Skin of body (tissue), 2 donors: ENCODE measurements around the gene SRSF3. TPM values are rescaled to one million over a fixed set of nuclear protein-coding genes. Genes with fewer than 3 reads are reported as not detected.
"Not testable (repeated sequence)": the region's sequence is repeated elsewhere in the genome, so short reads cannot be mapped to it uniquely, and the experiment has no call there.

Experiments
- DNase-seq: peaks from one replicate; lab custom pipeline; 2025; lab: John Stamatoyannopoulos, UW
- total RNA-seq: library from RNA; depleted of rRNA; stranded (reverse); fragments of >200 nt; gene quantifications from one replicate; pipeline ENCODE4 v1.2.3, GENCODE V29; 2014

SRSF3 gene
- total RNA-seq, 1 donor from 2014 or later, result 147 TPM

DNA sequence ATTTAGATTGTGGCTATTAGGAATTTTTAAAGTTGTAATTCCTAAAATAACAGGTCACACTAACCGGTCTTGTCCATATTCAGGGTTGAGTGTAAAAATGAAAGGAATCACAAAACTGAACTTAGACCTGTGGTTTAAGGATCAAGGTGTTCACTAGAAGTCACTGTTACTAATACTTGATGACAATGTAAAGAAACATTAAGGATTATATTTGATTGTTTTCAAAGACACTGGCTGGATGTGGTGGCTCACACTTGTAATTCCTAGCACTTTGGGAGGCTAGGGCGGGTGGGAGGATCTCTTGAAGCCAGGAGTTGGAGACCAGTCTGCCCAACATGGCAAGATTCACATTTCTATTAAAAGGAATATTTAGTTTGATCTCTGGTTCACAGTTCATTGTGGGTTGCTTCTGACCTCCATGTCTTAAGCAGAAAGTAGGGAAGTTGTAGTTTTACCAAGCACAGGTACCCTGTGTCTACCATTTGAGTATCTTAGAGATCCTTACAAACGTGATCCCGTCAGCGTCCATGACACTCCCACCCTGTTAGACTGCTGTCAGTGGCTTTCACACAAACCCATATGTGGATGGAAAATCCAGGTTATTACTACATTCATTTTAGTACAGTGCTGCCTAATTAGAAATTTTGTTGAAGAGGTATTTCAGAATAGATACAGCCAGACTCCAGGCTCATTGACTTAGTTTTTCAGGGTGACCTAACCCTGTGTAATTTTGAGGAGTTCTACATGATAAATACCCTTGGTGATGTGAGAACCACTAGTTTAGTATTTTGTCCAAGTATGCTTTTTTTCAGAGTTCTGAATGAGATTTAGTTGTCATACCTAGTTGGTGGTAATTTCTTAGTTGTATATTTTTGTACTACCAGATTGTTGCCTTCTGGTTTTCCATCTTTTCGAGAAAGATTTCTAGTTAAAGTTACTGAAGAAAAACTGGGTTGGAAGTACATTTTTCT, 10.2 kb downstream of the SRSF3 start:
- DNase-seq, result no peak

- no peak for DNase-seq
Measured at GRCh38 chr6:36605143-36605542, 11.0 kb downstream of the SRSF3 start.

DNA sequence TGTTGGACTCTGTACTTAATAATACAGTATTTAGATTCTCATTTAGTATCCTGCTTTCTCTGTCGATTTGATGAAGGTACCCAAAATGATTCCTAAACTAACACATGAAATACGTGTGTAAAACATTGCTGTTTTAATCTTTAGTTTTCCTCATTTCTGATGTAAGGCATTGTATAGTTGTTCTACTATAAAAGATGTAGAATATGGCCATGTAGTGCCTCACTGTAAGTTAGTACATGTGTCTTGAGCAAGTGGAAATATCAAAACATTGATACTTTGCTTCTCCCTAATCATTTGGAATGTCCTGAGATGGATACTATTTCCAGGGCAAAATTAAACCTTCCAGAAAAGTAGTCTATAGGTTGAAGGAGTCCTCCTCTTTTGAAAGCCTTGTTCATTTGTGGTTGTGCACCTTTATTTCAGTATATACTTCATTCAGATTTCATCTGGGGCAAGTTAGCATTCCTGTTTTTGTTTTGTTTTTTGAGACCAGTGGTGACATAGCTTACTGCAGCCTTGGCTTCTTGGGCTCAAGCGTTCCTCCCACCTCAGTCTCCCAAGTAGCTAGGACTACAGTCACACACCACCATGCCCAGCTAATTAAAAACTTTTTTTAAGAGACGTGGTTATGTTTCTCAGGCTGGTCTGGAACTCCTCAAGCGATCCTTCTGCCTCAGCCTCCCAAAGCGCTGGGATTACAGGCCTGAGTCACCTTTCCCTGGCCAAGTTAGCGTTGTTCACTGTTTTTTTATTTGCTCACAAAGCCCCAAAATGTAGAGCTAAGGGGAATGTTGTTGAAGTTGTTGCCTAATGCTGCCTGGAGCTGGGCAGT, 11.6 kb downstream of the SRSF3 start:
- no peak for DNase-seq

DNA sequence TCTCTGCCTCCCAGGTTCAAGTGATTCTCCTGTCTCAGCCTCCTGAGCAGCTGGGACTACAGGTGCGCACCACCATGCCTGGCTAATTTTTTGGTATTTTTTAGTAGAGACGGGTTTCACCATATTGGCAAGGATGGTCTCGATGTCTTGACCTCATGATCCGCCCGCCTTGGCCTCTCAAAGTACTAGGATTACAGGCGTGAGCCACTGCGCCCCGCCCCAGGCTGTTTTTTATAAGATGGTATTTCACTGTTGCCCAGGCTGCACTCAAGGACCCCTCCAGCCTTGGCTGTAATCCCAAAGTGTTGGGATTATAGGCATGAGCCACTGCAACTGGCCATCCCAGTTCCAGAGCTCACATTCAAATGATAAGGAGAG, 13.1 kb downstream of the SRSF3 start:
- not testable (repeated sequence) for DNase-seq

- no peak for DNase-seq
Measured at GRCh38 chr6:36607683-36608386, 13.7 kb downstream of the SRSF3 start.

GRCh38 chr6:36608788-36609563, 14.8 kb downstream of the SRSF3 start:
- DNase-seq, result no peak

- DNase-seq, result no peak
Measured at GRCh38 chr6:36609582-36609981, 15.4 kb downstream of the SRSF3 start.

- no peak for DNase-seq
Measured at GRCh38 chr6:36610041-36610955, 16.1 kb downstream of the SRSF3 start.

GRCh38 chr6:36610956-36611336, 16.8 kb downstream of the SRSF3 start:
- DNase-seq, result no peak

- DNase-seq, result not testable (repeated sequence)
Measured at GRCh38 chr6:36611679-36612078, 17.5 kb downstream of the SRSF3 start.

DNA sequence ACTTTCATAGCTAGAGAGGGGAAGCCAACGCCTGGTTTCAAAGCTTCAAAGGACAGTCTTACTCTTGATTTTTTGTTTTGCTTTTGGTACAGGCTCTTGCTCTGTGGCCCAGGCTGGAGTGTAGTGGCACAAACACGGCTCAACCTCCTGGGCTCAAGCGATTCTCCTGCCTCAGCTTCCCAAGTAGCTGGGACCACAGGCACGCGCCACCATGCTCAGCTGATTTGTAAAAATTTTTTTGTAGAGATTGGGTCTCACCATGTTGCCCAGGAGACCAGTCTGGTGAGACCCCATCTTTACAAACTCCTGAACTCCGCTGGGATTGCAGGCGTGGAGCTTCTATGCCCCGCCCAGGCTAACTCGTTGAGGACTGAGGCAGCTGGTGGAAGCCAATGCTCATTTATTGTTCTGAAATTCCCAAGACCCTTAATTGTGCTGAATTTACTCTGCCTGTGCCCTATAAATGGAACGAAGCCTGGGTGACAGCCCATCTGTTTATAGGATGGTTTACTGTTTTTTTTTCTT, 18.0 kb downstream of the SRSF3 start:
- DNase-seq, result no peak

DNA sequence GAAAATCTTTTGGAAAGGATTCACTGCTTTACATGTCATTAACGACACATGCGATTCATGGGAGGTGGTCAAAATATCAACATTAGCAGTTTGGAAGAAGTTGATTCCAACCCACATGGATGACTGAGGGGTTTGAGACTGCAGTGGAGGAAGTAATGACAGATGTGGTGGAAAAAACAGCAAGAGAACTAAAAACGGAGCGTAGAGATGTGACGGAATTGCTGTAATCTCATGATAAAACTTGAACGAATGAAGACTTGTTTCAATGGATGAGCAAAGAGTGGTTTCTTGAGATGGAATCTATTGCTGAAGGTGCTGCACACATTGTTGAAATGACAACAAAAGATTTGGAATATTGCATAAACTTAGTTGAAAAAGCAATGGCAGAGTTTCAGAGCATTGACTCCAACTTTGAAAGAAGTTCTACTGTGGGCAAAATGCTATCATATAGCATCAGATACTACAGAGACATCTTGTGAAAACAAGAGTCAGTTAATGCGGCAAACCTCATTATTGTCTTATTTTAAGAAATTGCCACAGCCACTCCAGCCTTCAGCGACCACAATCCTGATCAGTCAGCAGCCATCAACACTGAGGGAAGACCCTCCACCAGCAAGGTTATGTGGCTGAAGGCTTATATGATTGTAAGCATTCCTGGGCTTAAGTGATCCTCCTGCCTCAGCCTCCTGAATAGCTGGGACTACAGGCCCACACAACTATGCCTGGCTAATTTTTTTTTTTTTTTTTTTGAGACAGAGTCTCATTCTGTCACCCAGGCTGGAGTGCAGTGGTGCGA, 19.2 kb downstream of the SRSF3 start:
- no peak for DNase-seq

DNA sequence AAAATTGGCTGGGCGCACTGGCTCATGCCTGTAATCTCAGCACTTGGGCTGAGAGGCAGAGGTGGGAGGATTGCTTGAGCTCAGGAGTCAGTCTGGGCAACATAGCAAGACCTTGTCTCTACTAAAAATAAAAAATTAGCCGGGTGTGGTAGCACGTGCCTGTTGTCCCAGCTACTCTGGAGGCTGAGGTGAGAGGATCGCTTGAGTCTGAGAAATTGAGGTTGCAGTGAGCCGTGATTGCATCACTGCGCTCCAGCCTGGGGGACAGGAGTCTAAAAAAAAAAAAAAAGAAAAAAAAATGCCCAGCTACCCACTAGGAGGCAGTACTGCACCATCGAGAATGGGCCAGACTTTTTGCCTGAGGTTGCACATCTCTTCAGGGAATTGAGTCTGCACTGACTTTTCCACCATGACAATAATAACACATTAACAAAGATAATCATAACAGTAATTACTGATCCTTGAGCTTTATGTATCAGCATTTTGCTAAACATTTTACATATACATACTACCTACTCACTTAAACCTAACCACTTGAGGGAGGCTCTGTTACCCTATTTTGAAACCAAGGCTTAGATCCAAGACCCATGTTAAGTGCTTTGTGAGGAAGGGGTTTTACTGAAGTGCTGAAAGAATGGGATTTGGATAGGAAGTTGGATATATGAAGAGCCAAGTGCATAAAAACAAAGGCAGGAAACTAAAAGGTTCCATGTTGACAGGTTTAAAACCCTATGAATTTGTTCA, 21.0 kb downstream of the SRSF3 start:
- no peak for DNase-seq

DNA sequence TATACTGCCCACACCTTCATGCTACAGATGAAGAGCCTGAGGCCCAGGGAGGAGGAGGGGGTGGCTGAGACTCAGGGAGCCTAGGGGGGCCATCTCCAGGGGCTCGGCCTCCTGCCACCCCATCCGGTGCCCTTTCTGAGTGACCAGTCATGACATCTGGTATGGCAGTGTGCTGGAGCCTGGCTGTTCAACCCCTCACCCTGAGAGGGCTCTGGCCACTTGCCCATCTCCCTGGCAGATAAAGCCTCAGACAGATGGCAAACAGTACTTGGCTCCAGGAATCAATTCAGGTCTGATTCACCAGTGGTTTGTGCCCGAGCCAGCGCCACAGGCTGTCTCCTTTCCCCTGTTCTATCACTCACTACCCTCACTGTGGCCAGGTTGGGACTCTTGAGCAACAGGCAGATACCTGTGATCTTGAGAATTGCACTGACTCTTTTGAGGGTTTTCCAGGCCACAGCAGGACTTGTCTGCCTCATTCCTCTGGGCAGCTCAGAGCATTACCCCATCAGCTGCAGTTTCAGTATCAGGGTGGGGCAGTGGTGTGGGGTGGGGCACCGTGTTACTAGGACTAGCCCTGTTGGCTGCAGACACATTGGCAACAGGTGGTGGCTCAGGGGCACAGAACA, 22.8 kb downstream of the SRSF3 start:
- no peak for DNase-seq

DNA sequence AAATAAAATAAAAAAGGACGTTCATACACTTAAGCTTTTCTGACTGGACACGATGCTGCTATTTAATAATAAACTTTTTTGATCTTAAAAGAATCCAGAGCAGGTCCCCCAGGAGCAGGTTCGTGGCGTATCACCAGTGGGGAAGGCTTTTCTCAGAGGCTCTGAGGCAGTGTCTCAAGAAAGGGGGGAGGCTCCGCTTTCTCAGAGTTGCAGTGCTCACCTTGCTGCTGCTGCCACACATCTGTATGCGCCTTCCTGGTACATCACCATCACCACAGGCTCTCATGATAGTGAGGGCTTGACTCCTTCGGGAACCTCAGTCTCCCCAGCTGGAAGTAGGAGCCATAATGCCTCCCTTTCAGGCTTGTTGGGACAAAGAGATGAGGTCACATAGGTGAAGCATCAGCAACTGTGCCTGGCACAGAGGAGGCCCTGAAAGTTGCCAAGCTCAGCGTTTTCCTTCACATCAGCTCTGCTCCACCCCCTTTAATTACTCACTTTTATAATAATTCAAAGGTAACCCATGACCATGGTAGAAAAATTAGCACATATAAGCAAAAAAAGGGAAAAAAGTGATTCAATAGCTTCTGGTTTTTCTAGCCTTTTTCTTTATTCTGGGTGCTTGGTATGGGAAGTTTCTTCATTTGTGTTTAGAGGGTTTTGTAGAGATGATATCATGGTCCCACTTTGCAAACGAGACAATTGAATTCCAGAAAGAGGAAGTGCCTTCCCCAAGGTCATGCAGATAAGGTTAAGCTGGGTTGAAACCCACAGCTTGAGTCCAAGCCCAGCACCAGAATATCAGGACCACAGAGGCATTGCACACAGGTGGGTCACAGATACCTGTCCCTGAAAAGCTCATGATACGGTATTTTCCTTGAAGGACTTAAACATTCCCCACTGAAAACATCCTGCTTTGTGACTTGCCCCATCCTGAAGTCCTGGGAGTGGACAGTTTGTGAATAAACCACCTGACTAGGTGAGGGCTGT, 24.5 kb downstream of the SRSF3 start:
- no peak for DNase-seq

DNA sequence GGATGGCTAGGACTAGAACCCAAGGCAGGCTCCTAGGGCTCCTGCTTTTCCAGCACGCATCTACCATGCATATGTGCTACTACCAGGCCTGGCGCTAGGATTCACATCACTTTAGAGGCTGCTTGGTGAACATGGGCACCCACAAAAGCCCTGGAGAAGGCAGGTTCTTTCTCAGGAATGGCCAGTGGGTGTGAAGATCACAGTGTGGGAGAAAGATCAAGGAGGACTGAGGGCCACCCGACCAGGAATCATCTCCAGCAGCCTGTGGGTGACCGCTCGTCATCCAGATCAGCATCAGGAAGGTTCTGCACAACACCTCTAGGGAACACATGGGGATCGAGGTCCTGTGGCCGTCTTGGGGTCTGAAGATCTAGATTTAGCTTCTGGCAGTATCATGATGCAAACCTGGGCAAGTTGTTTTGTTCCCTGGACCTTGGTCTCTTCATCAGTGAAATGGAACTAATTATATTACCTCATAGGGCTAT, 27.3 kb downstream of the SRSF3 start:
- DNase-seq, result no peak
